HG03439 (cell line): ENCODE measurements around the gene CSGALNACT2.

Source experiments
- ATAC-seq: cut with Tn5 transposase; IDR thresholded peaks from one replicate; pipeline ENCODE4 v1.9.1; 2021; ENCODE audit warnings: mild to moderate bottlenecking, moderate library complexity; ENCODE audit not compliant: unreplicated experiment

CSGALNACT2 gene

DNA sequence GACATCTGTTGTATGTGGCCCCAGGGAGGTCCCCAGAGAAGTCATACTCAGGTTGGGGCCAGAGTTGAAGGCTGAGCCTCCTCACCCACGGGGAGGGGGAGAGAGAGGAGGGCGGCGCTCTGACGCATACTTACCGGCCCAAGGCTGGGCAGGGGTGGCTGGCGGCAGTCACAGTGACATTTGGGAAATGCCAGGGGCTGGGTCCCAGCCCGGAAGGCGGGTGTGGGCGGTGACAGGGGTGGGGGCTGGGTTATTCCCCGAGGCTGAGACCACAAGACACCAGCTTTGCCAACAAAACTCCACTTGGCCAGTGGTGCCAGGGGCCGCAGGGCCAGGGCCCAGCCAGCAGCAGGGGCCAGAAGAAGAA, 87.5 kb downstream of the CSGALNACT2 start:
- ATAC-seq: no peak

DNA sequence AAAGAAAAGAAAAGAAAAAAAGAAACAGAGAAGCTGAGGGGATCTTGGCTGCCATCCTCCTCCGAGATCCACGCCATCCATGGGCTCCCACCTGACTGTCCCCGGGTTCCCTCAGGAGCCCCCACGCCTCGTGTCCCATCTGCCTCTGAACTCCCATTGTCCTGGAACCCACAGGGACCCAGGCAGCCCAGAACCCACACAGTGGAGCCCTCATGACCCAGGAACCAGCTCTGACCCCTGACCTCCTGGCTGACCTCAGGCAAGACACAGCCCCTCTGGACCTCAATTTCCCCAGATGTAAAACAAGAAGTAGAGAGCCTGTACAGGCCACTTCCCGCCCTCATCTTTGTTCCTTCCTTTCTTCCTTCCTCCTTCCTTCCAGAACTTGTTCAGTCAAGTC, 88.2 kb downstream of the CSGALNACT2 start:
- ATAC-seq: no peak

DNA sequence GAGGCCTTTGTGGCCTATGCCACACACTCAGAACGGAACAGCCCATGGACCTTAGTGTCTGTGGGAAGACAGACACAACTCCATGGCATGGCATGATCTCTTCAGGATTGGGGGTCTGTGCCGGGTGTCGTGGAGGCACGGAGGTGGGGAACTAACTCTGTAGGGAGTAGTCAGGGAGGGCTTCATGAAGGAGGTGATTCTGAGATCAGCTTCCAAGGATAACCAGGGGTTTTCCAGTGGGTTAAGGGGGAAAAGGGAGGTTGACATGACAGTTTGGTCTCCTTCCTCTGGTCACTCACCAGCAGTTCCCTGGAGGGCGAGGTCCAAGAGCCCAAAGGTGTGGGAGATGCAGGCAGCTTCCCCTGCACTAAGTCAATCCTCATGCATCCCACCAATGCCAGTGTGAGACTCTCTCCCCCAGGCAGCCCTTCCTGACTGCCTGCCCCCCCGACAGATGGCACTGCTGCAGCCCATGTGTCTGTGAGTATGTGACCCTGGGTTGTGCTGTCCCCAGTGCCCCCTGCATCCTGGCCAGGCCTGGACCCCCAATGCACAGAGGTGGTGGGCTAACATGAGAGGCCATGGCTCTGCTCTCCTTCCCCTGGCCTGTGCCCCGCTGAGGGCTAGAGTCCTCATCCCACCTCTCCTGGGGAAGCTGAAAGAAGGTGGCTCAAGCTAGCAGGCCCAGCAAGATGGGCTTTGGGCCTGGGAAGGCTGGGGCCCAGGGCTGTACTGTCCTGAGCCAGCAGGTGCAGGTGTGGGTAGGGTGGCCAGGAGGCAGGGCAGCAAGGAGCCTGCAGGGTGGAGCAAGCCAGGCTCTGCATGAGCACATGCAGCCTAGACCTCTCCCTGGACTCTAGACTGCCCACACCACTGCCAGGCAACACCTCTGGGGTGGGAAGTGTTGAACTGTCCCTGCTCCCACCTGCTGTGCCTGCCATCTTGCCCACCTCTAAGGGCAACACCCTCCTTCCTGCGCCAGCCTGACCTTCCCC, 88.9 kb downstream of the CSGALNACT2 start:
- no peak for ATAC-seq

DNA sequence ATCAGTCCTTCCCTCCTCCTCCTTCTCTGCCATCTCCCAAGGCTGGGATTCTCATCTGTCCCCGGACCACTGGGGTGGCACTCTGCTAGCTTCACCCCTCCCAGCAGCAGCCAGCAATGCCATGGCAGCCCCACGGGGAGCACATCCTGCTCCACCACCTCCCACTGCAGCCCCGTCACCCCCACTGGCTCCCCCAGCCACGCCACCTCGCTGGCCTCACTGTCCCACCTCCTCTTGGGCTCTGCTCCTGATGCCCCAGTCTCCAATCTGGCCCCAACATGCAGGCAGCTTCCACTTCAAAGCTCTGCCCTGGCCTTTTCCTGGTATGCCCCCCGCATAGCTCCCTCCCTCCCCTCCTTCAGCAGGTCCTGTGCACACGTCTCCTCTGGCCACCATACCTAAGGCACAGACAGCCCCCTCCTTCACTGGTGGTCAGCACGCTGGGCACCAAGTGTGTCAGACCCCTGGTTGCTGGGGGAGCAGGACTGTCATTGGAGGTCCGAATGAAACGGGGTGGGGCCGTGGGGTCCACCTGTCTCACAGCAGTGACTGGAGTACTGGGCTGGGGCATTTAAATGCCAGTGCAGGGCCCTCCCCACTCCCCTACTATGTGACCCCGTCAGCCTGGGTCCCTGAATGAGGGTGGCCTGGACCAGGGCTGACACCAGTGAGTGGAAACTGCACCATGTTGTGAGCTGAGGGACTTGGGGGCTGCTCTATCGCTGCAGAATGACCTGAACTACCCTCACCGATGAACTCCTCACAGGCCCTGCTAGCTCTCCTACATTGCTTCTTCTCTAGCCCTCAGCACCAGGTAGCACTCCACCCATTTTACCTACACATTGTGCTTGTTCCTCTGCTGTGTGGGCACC, 89.9 kb downstream of the CSGALNACT2 start:
- ATAC-seq: no peak

DNA sequence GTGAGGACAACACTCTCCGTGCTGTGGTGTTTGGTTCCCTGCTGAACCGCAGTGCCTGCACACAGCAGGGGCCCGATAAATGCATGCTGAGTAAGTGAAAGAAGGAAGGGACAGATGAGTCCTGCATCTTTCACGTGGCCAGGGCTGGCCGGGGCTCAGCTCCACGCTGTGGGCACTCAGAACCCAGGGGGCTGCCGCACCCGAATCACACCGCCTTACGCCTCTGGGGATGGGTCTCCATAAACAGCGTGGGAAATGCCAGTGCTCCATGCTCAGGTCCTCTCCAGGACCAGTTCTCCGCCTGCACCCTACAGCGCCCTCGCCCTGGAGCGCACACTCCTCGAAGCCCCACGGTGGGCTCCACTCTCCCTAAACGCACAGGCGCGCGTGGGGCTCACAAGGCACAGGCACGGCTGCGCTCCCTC, 90.5 kb downstream of the CSGALNACT2 start:
- no peak for ATAC-seq

DNA sequence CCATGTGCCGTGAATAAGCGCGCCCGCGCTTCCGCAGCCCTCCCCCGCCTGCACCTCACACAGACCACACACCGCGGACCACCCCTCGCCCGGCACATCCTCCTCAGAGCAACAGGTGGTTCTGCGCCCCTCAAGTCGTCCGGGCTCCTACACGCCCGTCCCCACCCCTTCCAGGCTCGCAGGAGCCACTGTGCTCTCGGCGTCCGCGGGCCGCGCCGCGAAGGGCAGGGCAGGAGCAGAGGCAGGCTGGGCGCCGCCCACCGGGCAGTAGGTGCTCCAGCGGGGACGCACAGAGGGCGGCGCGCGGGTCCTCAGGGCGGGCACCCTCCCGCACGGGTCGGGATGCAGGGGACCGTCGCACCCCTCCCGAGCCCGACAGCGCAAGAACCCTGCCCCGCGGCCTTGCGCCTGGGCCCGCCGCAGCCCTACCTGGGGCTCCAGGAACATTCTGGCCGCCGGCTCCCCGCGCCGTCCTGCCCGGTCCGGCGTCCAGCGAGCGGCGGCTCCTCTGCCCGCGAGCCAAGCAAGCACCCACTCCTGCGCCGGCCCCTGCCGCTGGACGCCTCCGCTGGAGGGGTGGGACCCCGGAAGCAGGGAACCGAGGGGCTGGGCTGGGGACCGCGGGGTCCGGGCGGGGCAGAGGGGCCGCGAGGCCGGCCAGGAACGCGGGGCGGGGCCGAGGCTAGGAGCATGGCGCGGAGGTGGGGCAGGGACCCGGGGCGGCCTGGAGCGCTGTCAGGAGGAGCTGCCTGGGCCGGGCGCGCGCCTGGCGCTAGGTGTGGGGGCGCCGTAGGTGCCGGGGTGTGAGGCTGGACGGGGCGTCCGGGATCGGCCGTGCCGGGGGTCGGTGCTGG, 91.2 kb downstream of the CSGALNACT2 start:
- no peak for ATAC-seq

DNA sequence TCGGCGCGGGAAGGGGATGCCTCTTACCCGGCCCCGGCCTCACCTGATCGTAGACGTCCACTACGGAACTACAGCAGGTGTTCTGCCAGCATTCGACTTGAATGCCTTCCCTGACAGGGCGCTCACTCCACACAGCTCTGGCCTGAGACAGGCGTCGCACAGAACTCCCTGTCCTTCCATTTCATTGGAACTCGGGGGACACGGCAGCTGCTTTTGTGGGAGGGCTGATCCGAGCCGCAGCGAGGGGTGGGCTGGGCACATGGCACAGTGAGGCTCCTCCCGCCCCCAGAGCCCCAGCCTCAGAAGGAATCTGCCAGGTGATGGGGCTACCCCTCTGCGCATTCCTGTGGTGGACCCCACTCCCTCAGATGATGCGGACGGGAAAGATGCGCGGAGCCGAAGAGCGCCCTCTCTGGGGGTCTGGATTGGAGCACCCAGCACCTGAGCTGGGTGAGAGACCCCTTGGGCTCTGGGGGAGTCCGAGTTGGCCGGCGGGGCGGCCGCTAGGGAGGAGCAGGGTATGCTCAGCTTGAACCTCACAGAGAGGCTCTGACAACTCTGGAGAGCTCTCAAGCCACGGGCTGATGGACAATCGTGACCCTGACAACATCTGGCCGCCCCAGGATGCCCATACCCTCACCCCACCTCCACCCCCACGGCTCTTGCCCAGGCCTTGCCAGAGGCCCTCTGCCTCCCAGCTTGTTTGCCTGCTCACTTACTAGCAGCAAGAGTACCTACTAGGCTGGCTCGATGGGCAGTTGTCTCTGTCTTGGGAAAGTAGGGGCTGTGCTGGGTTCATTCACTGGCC, 92.1 kb downstream of the CSGALNACT2 start:
- no peak for ATAC-seq

DNA sequence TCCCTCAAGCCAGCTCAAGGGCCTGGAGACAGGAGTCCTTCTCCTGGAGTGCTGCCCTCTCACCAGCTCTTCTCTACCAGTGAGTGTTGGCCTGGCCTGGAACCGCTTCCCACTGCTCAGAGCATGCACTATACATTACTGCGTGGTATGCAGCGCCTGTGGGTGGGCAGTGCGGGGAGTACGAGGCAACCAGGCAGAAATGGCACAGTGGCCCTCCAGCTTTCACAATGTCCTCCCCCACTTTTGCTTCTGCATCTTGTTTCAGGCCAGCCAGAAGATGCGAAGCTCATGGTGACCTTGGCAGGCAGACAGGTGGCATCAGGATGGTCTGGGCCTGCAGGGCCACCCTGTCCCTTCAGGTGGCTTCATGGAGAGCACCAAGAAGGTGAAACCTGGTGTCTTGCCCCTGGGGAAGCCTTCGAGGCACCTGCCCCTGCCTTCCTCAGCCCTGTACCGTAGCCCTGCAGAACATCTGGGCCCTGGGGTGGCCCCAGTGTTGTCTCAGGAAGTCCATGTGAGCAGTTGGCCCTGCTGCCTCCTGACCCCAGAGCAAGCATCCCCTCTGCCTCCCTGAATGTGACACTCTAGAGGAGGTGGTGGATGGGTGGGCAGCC, 92.8 kb downstream of the CSGALNACT2 start:
- ATAC-seq: no peak

DNA sequence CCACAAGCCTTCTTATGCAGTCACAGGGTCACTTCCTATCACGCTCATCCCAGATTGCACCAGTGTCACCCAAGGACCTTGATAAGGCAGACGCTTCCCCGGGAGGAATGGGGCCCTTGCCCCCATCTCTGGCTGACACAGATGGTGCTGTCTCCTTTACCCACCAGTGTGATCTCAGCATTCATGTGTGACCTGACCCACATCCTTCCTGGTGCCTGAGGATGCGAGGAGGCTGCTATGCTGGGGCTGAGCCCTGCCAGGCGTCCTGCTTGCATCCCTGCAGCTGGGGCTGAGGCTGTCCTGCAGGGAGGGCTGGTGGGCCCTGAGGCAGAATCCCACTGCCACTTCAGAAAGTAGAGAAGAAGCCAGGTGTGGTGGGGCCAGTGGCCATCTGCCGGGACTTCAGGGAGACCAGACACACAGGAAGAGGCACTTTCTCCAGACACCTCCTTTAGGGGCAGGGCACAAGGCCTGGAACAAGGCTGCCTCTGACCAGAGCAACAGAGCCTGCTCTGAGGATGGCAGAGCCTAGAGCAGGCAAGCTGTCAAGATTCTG, 93.4 kb downstream of the CSGALNACT2 start:
- no peak for ATAC-seq

DNA sequence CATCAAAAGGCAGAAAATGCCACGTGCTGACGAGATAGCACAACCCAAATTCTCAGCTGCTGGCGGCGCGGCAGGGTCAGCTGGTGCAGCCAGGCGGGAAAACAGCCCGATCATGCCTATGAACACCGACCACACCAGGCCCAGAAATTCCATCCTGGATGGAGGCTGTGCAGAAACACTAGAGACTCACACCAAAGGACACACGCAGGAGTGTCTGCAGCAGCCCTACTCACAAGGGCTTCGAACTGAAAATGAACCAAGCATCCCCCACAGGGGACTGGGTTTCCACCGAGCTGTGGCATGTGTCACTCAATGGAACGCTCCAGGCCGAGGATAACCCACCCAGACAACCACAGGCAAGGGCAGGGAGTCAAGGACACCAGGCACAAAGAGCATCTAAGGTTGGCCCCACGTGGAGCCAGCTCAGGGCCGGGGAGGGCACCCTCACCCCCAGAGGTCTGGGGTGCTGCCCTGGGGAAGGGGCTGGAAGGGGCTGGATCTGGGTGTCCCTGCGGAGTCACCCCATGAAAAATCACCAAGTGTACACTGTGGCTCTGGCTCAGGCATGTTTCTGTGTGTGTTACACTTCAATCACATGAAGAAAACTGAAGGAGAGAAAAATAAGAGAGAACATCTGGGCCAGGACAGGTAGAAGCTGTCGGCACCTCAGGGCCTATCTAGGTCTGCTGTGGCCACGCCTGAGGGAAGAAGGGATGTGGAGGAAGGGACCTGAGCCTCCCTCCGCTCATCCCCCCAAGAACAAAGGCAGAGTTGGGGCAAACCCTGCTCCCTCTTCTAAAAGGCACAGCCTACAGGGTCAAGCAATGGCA, 95.6 kb downstream of the CSGALNACT2 start:
- ATAC-seq: no peak

DNA sequence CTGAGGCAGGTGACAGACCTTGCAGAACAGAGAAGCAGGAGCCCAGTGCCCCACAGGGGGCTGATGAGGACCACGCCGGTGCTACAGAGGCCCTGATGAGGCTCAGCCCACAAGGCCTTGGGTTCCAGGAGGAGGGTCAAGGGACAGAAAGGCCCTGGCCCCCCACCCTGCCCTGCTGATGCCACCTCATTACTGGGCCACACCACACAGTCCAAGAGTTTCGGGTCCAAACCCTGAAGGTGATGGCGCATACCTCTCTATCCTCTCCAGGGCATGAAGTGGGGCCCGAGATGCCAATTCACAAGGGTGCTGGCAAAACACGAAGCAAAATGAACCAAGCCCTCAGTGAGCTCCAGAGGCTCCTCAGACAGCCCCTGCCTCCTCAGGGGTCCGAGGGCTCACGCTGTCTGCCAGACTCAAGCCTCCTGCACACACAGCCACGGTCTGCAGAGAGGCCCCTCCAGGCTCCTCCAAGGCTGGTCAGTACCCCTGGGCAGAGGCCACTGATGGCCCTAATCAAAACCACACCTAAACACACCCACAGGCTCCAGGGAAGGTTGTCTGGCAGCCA, 96.3 kb downstream of the CSGALNACT2 start:
- ATAC-seq: no peak
